HG03457 (cell line): ENCODE measurements around the gene ALKBH7.
"Not testable (repeated sequence)": the region's sequence is repeated elsewhere in the genome, so short reads cannot be mapped to it uniquely, and the experiment has no call there.

Experiments
- ATAC-seq: cut with Tn5 transposase; IDR thresholded peaks from one replicate; pipeline ENCODE4 v1.9.1; 2021; ENCODE audit warnings: moderate number of reproducible peaks; ENCODE audit not compliant: unreplicated experiment

Gene ALKBH7, protein sequence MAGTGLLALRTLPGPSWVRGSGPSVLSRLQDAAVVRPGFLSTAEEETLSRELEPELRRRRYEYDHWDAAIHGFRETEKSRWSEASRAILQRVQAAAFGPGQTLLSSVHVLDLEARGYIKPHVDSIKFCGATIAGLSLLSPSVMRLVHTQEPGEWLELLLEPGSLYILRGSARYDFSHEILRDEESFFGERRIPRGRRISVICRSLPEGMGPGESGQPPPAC

DNA sequence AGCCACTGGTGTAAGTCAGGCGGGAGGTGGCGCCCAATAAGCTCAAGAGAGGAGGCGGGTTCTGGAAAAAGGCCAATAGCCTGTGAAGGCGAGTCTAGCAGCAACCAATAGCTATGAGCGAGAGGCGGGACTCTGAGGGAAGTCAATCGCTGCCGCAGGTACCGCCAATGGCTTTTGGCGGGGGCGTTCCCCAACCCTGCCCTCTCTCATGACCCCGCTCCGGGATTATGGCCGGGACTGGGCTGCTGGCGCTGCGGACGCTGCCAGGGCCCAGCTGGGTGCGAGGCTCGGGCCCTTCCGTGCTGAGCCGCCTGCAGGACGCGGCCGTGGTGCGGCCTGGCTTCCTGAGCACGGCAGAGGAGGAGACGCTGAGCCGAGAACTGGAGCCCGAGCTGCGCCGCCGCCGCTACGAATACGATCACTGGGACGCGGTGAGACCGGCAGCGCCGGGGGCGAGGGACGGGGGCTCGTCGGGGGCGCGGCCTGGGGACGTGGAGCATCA, at the start of gene ALKBH7:
ALKBH7 (plus strand) TSS at position 201 of the 502 bp plus-strand sequence; CDS start at position 228, 27 bp downstream.
- ATAC-seq = peak; percentile 64

DNA sequence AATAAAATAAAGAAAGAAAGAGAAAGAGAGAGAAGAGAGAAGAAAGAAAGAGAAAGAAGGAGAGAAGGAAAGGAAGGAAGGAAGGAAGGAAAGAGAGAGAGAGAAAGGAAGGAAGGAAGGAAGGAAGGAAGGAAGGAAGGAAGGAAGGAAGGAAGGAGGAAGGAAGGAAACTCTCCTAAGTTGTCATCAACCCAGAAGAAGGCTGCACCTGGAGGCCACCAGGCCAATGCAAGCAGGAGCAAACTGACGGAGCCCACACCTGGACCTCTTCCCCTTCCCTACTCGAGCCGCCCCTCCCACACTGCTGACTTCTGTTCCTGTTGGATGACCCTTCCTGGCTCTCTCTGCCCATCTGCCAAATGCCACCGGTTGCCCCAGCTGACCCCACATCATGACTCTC, 47.8 kb upstream of the ALKBH7 start:
- ATAC-seq = no peak

DNA sequence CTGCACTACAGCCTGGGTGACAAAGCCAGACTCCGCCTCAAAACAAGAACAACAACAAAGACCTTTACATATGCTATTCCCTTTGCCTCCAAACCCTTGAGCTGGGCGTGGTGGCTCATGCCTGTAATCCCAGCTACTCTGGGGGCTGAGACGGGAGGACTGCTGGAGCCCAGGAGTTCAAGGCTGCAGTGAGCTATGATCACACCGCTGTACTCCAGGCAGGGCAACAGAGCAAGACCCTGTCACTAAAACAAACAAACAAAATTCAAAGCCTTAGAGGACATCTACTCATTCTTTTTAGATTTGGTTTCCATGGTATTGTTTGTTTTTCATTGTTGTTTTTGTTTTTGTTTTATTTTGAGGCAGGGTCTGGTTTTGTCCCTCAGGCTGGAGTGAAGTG, 47.0 kb upstream of the ALKBH7 start:
- ATAC-seq = no peak

DNA sequence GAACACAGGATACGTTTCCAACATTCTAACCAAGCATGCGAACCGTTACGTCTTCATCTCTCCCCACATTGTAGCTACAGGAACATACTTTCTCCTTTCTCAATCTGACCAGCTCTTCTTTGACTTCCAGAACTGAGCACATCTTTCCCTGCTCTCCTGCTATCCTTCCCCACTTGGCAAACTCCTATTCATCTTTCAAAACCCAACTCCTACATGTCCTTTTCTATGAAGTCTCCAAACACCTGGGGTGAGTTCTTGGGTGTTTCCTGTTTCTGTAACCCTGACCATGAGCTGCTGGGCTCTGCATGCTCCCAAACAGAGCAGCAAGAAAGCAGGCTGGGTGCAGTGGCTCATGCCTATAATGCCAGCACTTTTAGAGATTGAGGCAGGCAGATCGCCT, 45.8 kb upstream of the ALKBH7 start:
- ATAC-seq = no peak

DNA sequence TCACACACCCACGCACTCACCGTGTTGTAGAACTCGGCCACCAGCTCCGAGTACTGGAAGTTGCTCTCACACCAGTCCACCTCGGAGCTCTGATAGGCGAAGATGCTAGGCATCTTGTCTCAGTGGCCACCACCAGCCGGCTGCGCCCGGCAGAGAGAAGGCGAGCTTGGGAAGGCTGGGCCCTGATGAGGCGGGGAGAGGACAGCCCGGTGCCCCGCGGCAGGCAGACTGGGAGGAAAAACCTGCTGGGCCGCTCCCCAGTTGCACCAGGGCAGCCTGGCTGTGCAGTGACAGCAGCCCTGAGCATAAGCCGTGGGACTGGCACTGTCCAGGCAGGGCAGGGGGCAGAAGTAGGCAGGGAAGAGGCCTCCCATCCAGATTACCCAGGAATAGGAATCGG, 39.2 kb upstream of the ALKBH7 start, which contains the start of gene ACER1:
ACER1 (minus strand) TSS at position 174 of the 400 bp plus-strand sequence; CDS start at position 113, 61 bp downstream.
- ATAC-seq = no peak

DNA sequence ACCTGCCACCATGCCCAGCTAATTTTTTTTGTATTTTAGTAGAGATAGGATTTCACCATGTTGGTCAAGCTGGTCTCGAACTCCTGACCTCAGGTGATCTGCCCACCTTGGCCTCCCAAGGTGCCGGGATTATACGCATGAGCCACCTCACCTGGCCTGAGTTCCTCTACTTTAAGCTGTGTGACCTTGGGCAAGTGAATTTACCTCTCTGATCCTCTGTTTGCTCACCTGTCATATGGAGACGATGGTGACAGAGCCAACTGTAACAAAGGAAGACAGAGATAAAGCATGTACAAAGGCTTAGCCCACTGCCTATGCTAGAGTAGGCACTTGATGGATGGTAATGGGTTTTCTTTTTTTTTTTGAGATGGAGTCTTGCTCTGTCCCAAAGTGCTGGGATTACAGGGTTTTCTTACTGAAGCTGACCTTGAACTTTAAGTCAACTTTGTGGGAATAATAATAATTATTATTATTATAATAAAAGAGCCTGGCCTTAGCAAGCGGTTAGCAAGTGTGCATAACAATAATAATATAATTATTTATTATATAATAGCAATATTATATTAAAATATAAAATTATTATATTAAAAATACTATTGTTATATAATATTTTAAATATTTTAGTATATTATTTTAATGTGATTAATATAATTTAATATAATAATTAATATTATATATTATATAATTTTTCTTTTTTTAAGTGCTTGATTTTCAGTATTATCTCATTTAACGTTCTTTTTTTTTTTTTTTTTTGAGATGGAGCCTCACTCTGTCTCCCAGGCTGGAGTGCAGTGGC, 37.9 kb upstream of the ALKBH7 start:
- ATAC-seq = no peak

DNA sequence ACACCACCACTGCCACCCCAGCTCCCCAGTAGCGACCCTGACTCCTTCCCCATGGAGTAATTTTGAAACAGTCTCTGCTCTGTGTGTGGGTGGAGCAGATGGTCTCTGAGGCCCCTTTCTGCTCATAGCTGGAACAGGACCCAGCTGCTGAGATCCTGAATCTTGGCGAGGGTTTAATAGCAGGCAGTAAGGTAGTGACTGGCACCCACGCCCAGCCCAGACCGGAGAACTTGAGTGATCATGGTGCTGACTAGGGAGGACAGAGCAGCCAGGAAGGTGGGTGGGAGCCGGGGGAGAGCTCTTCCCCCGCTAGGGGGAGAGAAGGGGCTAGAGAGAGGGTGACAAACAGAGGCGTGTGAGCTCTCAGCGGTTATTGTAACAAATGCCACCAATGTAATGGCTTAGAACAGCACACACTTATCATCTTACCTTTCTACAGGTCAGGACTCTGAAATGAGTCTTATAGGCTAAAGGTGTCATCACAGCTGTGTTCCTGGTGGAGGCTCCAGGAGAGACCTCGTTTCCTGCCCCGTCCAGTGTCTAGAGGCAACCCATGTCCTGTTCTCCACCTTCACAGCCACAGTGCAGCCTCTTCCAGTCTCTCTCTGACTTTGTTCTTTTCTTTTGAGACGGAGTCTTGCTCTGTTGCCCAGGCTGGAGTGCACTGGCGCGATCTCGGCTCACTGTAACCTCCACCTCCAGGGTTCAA, 31.9 kb upstream of the ALKBH7 start:
- no peak for ATAC-seq

DNA sequence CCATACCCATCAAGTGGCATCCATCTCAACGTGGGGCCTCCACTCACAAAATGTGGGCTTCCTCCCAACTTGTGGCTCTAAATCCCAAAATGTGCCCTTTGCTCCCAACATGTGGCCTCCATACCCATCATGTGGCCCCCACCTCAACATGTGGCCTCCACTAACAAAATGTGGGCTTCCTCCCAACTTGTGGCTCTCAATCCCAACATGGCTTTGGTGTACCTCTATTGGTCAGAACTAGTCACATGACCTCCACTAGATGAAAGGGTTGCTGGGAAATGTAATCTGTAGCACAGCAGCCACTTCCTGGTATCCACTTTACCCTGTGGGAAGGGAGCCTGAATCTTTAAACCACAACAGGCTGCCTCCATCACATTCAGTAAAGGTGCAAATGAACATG, 29.1 kb upstream of the ALKBH7 start:
- no peak for ATAC-seq

DNA sequence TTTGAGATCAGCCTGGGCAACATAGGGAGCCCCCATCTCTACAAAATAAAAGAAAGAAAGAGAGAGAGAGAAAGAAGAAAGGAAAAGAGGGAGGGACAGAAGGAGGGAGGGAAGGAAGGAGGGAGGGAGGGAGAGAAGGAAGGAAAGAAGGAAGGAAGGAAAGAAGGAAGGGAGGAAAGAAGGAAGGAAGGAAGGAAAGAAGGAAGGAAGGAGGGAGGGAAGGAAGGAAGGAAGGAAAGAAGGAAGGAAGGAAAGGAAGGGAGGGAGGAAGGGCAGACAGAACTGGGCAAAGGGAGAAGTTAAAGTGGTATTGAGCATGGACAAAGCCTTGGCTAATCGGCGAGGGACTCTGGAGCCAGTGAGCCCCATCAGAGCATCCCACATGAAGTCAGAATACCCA, 23.3 kb upstream of the ALKBH7 start:
- ATAC-seq = not testable (repeated sequence)

DNA sequence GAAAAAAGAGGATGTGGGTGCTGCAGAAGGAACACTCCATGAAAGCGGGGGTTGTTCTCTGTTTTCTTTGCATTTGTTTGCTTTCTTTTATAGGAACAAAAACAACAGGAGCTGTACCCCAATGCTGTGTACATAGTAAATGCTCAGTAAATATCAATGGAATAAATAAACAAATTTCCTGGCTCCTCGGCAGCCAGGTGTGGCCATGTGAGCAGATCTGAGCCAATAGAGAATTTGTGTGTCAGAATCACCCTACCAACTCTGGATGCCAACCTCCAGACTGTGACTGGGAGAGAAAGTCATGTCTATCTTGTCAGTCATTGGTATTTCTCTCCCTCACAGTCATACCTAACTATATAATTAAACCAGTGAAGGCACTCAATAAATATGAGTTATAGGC, 21.9 kb upstream of the ALKBH7 start:
- no peak for ATAC-seq

DNA sequence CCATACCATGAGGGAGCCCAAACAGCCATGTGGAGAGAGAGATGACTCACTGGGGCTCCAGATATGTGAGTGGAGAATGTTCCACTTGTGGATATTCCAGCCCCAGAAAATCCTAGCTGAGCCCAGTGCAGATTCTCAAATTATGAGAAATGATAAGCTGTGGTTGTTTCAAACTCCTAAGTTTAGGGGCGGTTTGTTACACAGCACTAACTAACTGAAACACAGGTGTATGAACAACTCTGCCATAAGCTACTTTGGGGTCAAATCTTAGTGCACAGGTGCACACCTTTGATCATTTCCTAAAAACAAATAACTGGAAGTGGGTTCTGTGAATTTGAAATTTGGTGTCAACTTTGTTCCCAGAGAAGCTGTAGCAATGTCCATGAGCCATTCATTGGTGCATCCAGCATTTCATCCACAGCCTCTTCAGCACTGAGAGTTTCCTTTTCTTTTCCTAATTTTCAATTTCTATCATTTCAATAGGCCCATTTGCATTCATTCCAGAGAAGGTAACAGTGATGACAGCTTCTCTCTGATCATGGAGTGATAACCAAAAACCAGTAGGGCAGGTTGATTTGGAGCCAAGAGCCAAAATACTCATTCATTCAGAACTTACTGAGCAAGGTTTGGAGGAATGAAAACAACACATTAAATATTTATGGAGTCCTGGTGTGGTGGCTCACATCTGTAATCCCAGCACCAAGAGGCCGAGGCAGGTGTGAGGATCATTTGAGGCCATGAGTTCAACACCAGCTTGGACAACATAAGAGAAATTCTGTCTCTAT, 20.0 kb upstream of the ALKBH7 start:
- ATAC-seq = no peak

DNA sequence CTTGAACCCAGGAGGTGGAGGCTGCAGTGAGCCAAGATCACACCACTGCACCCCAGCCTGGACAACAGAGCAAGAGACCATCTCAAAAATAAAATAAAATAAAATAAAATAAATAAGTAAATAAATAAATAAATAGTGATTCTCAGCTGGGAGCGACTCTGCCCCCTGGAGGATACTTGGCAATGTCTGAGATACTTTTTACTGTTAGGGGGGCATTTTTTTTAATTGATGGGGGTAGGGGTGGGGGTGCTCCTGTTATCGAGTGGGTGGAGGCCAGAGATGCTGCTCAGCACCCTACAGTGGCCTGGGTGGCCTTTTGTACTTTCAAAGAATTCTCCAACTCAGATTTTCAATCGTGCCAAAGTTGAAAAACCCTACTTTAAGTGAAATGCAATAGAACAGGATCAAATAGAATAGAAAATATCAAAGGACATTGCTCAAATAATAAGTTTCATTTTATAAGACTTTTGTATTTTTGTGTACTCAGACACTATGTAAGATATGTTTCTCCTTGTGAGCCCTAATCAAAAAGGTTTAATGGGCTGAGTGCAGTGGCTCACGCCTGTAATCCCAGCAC, 18.4 kb upstream of the ALKBH7 start:
- ATAC-seq = no peak

DNA sequence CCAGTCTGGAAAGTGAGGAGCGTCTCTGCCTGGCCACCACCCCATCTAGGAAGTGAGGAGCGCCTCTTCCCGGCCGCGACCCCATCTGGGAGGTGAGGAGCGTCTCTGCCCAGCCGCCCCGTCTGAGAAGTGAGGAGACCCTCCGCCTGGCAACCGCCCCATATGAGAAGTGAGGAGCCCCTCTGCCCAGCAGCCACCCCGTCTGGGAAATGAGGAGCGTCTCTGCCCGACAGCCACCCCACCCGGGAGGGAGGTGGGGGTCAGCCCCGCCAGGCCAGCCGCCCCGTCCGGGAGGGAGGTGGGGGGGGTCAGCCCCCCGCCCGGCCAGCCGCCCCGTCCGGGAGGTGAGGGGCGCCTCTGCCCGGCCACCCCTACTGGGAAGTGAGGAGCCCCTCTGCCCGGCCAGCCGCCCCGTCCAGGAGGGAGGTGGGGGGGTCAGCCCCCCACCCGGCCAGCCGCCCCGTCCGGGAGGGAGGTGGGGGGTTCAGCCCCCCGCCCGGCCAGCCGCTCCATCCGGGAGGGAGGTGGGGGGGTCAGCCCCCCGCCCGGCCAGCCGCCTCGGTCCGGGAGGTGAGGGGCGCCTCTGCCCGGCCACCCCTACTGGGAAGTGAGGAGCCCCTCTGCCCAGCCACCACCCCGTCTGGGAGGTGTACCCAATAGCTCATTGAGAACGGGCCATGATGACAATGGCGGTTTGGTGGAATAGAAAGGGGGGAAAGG, 17.1 kb upstream of the ALKBH7 start:
- not testable (repeated sequence) for ATAC-seq

DNA sequence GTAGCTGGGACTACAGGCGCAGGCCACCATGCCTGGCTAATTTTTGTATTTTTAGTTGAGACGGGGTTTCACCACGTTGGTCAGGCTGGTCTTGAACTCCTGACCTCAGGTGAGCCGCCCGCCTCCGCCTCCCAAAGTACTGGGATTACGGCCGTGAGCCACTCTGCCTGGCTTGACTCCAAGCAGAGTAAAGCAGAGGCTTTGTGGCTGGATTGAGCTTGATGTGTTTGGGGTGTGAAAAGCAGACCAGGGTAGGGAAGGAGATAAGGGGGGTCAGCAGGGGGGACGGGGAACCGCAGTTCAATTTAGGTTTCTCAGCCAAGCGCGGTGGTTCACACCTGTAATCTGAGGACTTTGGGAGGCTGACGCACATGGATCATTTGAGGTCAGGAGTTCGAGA, 15.4 kb upstream of the ALKBH7 start:
- ATAC-seq = no peak

DNA sequence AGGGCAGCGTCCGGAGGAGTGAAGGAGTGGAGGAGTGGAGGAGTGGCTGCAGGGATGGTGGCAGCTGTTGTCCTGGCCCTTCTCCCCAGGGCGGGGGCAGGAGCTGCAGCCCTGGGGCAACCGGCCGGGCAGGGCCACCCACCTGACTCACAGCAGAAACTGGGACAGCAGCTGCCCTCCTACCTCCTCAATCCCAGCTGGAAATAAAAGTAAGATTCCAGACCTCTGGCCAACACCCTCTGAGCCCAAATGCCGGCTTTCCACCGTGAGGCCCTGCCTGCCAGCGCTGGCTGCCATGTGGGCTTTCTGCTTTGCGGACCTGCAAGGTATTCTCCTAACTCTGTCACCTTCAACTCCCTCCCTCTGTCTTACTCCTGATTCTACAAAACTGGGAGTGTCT, 14.6 kb upstream of the ALKBH7 start:
- ATAC-seq = no peak

DNA sequence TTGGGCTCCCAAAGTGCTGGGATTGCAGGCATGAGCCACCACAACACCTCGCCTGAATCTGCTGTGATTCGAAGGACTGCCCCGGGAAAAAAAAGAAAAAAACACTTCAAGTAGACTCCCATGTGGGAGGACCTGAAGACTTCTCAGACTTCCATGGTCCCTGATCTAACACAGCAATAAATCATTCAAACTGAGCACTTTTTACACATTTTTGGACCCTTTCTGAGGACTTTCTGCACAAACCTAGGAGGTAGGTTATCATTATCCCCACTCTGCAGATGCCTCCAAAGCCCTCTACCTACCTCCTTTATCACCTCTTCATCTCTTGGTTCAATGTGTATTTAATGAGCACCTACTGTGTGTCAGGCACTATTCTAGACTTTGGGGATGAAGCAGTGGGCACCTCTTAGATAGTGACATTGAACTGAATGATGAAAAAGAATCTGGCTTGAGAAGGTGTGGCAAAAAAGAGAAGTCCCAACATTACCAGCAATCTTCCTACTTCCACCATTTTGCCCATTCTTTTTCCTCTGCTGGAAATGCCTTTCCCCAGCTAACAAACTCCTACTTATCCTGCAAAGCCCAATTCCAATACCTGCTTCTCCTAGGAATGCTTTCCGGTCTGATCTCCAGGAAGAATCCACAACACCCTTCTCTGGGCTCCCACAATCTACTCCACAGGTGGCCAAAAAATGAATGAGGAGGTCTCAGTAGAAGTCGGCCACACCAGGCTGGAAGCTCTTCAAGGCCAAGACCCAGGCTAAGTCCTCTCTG, 12.8 kb upstream of the ALKBH7 start:
- ATAC-seq = no peak

DNA sequence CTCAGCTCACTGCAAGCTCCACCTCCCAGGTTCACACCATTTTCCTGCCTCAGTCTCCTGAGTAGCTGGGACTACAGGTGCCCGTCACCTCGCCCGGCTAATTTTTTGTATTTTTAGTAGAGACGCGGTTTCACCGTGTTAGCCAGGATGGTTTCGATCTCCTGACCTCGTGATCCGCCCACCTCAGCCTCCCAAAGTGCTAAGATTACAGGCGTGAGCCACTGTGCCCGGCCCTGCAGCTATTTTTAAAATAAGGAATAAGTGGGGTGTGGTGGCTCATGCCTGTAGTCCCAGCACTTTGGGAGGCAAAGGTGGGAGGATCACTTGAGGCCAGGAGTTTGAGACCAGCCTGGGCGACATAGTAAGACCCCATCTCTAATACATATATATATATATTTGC, 12.1 kb upstream of the ALKBH7 start:
- ATAC-seq = not testable (repeated sequence)

DNA sequence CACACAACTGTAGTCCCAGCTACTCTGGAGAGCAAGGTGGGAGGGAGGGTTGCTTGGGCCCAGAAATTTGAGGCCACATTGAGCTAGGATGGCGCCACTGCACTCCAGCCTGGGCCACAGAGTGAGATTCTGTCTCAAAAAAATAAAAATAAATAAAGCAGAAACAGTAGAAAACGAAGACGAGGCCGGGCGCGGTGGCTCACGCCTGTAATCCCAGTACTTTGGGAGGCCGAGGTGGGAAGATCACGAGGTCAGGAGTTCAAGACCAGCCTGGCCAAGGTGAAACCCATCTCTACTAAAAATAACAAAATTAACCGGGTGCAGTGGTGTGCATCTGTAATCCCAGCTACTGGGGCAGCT, 11.8 kb upstream of the ALKBH7 start:
- not testable (repeated sequence) for ATAC-seq

DNA sequence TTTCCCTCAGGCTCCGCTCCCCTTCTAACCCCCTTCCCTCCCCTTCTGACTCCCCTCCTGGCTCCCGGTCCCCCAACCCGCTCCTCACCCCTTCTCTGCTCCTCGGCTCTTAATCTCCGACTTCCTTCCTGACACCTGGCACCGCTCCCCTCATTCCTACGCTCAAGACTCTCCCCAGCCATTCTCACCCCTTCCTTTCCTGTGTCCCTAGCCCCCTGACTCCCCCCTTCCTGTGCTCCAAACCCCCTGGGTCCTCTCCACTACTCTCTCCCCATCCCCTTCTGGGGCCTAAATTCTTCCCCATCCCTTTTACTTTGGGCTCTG, 10.6 kb upstream of the ALKBH7 start:
- ATAC-seq = no peak
